ENCODE results near the gene MED16.

MED16 gene

GRCh38 chr19:927351-927779 lies 34.4 kb upstream of the MED16 start:
- DNase-seq, result no peak

GRCh38 chr19:926589-927350 lies 33.8 kb upstream of the MED16 start:
- DNase-seq, result peak; percentile 30

- DNase-seq, result no peak
Observed at GRCh38 chr19:926323-926588, 33.3 kb upstream of the MED16 start.

- peak; percentile 75 for DNase-seq
Observed at GRCh38 chr19:925526-926322, 32.7 kb upstream of the MED16 start, which contains the start of gene ARID3A. Gene ARID3A (plus strand): TSS chr19:926035. CDS start chr19:929529, 3,494 bp downstream.

- no peak for DNase-seq
Observed at GRCh38 chr19:925087-925525, 32.1 kb upstream of the MED16 start.

GRCh38 chr19:924553-925086 lies 31.6 kb upstream of the MED16 start:
- DNase-seq, result no peak

GRCh38 chr19:920051-920864 lies 27.3 kb upstream of the MED16 start:
- DNase-seq, result peak; percentile 67

- DNase-seq, result peak; percentile 46
Observed at GRCh38 chr19:919199-920050, 26.4 kb upstream of the MED16 start.

- no peak for DNase-seq
Observed at GRCh38 chr19:918481-919198, 25.7 kb upstream of the MED16 start.

- DNase-seq, result no peak
Observed at GRCh38 chr19:918152-918437, 25.1 kb upstream of the MED16 start.

- peak; percentile 58 for DNase-seq
Observed at GRCh38 chr19:917323-918151, 24.6 kb upstream of the MED16 start, which contains the start of gene KISS1R. Gene KISS1R (plus strand): TSS chr19:917333. CDS start chr19:917503, 170 bp downstream.

GRCh38 chr19:916645-917322 lies 23.8 kb upstream of the MED16 start:
- no peak for DNase-seq

- peak; percentile 88 for DNase-seq
Observed at GRCh38 chr19:913080-913748, 20.2 kb upstream of the MED16 start, which contains the start of gene R3HDM4. Gene R3HDM4 (minus strand): TSS chr19:913219. CDS start chr19:913157, 62 bp downstream.

- peak; percentile 54 for DNase-seq
Observed at GRCh38 chr19:912181-913079, 19.4 kb upstream of the MED16 start.

GRCh38 chr19:911197-912033 lies 18.4 kb upstream of the MED16 start:
- no peak for DNase-seq

- no peak for DNase-seq
Observed at GRCh38 chr19:907183-907853, 14.3 kb upstream of the MED16 start.

GRCh38 chr19:906480-906879 lies 13.5 kb upstream of the MED16 start:
- no peak for DNase-seq

Measured in activated CD8-positive, alpha-beta memory T cell treated with anti-CD3 and anti-CD28 coated beads, Interleukin-2, amount 50 U/mL, for 4 hours (primary cell).